ENCODE results near the gene L1TD1.
"Not testable (repeated sequence)": the region's sequence is repeated elsewhere in the genome, so short reads cannot be mapped to it uniquely, and the experiment has no call there.

Gene L1TD1

DNA sequence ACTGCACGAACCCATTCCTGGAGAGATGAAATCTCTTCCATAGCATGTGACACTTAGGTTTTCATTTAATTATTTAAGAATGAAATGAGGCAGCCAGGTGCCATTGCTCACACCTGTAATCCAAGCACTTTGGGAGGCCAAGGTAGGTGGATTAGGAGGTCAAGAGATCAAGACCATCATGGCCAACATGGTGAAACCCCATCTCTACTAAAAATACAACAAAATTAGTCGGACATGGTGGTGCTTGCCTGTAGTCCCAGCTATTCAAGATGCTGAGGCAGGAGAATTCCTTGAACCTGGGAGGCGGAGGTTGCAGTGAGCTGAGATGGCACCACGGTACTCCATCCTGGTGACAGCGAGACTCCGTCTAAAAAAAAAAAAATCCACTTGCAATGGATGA, 17.8 kb downstream of the L1TD1 start:
- no peak overlapping the region for H3K9ac ChIP-seq (ENCODE audit: insufficient read length)
- H3K4me3 ChIP-seq, result no peak overlapping the region
- peaks cover 33% of the 10 kb centered on the region; the same call in 1 of the 2 replicates for H3K36me3 ChIP-seq (ENCODE audit: insufficient read depth, low read length)
- peaks cover 16% of the 10 kb centered on the region for H3K9me3 ChIP-seq (ENCODE audit: low read depth, low read length)
- DNase-seq (ENCODE audit: low read depth, low spot score), result no peak
- H3K27ac ChIP-seq, result no peak overlapping the region
- no peak for TF ChIP-seq FOXP2 (optimal IDR thresholded peaks at IDR 0.05; ENCODE audit: control extremely low read depth, extremely low read length, insufficient read depth)
- TF ChIP-seq EZH2 (IDR thresholded peaks at IDR 0.05), result no peak
- no peak for TF ChIP-seq POLR2AphosphoS5 (IDR thresholded peaks at IDR 0.05; ENCODE audit: borderline replicate concordance, low read depth, low read length)

- no peak for DNase-seq (ENCODE audit: low read depth, low spot score)
- Histone ChIP-seq H3K27ac (no peak overlapping the region), H3K4me3 (no peak overlapping the region), H3K9ac (ENCODE audit: insufficient read length) (no peak overlapping the region), H3K9me3 (ENCODE audit: low read depth, low read length) (peaks cover 16% of the 10 kb centered on the region), H3K36me3 (ENCODE audit: insufficient read depth, low read length) (peaks cover 24% of the 10 kb centered on the region; the same call in 1 of the 2 replicates)
- no peak for TF ChIP-seq EZH2 (IDR thresholded peaks at IDR 0.05)
- no peak for TF ChIP-seq POLR2AphosphoS5 (IDR thresholded peaks at IDR 0.05; ENCODE audit: borderline replicate concordance, low read depth, low read length)
- TF ChIP-seq FOXP2 (optimal IDR thresholded peaks at IDR 0.05; ENCODE audit: control extremely low read depth, extremely low read length, insufficient read depth), result no peak
Observed at GRCh38 chr1:62213075-62213914, 18.6 kb downstream of the L1TD1 start.

- Histone ChIP-seq H3K9me3 (ENCODE audit: low read depth, low read length) (no peaks in the 10 kb centered on the region), H3K9ac (ENCODE audit: insufficient read length) (no peak overlapping the region), H3K27ac (no peak overlapping the region), H3K4me3 (no peak overlapping the region), H3K36me3 (ENCODE audit: insufficient read depth, low read length) (no peaks in the 10 kb centered on the region)
- DNase-seq (ENCODE audit: low read depth, low spot score), result no peak
- TF ChIP-seq POLR2AphosphoS5 (IDR thresholded peaks at IDR 0.05; ENCODE audit: borderline replicate concordance, low read depth, low read length) (no peak), FOXP2 (optimal IDR thresholded peaks at IDR 0.05; ENCODE audit: control extremely low read depth, extremely low read length, insufficient read depth) (no peak), EZH2 (IDR thresholded peaks at IDR 0.05) (no peak)
Observed at GRCh38 chr1:62218604-62219003, 24.0 kb downstream of the L1TD1 start.

DNA sequence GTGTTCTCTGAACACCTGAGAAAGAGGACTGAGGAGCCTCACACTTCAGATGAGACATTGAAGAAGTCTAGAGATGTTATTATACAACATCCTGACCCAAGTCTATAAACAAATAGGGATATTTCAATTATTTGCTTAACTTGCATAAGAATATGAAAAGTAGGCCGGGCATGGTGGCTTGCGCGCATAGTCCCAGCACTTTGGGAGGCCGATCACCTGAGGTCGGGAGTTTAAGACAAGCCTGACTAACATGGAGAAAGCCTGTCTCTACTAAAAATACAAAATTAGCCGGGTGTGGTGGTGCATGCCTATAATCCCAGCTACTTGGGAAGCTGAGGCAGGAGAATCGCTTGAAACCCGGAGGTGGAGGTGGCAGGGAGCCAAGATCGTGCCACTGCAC, 25.8 kb downstream of the L1TD1 start:
- H3K4me3 ChIP-seq; H3K9me3 ChIP-seq (ENCODE audit: low read depth, low read length); DNase-seq (ENCODE audit: low read depth, low spot score); H3K36me3 ChIP-seq (ENCODE audit: insufficient read depth, low read length); H3K9ac ChIP-seq (ENCODE audit: insufficient read length); H3K27ac ChIP-seq: not testable (repeated sequence)

DNA sequence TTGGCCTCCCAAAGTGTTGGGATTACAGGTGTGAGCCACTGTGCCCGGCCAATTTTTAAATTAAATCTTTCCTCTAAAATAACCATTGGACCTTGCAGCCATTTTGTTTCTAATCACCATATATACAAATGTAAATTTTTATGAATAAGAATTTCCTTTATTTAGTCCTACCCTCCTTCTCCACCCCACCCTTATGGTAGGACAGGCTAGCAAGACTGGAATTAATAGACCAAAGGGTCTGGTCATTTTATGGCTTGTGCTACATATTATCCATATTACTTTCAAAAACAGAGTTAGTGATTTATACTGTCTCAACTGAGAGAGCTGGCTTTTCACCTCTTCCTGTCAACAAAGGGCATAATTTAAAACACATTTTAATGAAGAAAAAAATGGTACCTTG, 26.5 kb downstream of the L1TD1 start:
- H3K9me3 ChIP-seq (ENCODE audit: low read depth, low read length), result no peaks in the 10 kb centered on the region
- no peak overlapping the region for H3K4me3 ChIP-seq
- H3K36me3 ChIP-seq (ENCODE audit: insufficient read depth, low read length), result no peaks in the 10 kb centered on the region
- no peak for TF ChIP-seq POLR2AphosphoS5 (IDR thresholded peaks at IDR 0.05; ENCODE audit: borderline replicate concordance, low read depth, low read length)
- no peak for TF ChIP-seq FOXP2 (optimal IDR thresholded peaks at IDR 0.05; ENCODE audit: control extremely low read depth, extremely low read length, insufficient read depth)
- TF ChIP-seq EZH2 (IDR thresholded peaks at IDR 0.05), result no peak
- no peak overlapping the region for H3K9ac ChIP-seq (ENCODE audit: insufficient read length)
- no peak overlapping the region for H3K27ac ChIP-seq
- no peak for DNase-seq (ENCODE audit: low read depth, low spot score)

DNA sequence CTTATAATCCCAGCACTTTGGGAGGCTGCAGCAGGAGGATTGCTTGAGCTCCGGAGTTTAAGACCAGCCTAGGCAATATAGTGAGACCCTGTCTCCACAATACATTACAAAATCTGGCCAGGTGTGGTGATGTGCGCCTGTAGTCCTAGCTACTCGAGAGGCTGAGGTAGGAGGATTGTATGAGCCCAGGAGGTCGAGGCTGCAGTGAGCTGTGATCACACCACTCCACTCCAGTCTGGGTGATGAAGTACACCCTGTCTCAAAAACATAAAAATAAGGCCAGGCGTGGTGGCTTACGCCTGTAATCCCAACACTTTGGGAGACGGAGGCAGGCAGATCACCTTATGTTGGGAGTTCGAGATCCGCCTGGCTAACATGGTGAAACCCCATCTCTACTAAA, 27.7 kb downstream of the L1TD1 start:
- H3K27ac ChIP-seq, result no peak overlapping the region
- DNase-seq (ENCODE audit: low read depth, low spot score), result no peak
- TF ChIP-seq POLR2AphosphoS5 (IDR thresholded peaks at IDR 0.05; ENCODE audit: borderline replicate concordance, low read depth, low read length), result no peak
- TF ChIP-seq EZH2 (IDR thresholded peaks at IDR 0.05), result no peak
- TF ChIP-seq FOXP2 (optimal IDR thresholded peaks at IDR 0.05; ENCODE audit: control extremely low read depth, extremely low read length, insufficient read depth), result no peak
- no peak overlapping the region for H3K9ac ChIP-seq (ENCODE audit: insufficient read length)
- H3K9me3 ChIP-seq (ENCODE audit: low read depth, low read length), result no peaks in the 10 kb centered on the region
- H3K36me3 ChIP-seq (ENCODE audit: insufficient read depth, low read length), result no peaks in the 10 kb centered on the region
- H3K4me3 ChIP-seq, result no peak overlapping the region

DNA sequence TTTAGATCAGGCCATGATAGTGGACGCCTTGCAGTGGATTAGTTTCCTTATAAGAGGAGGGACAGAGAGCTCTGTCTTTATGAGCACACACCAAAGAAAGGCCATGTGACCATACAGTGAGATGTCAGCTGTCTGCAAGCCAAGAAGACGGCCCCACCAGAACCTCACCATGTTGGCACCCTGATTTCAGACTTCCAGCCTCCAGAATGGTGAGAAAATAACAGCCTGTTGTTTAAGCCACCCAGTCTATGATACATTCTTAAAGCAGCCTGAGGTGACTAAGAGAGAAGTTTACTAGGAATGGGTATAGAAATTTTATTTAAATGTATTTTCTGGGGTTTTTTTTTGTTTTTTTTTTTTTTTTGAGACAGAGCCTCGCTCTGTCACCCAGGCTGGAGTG, 29.5 kb downstream of the L1TD1 start:
- no peak overlapping the region for H3K27ac ChIP-seq
- no peak overlapping the region for H3K4me3 ChIP-seq
- no peaks in the 10 kb centered on the region for H3K36me3 ChIP-seq (ENCODE audit: insufficient read depth, low read length)
- H3K9ac ChIP-seq (ENCODE audit: insufficient read length), result no peak overlapping the region
- TF ChIP-seq FOXP2 (optimal IDR thresholded peaks at IDR 0.05; ENCODE audit: control extremely low read depth, extremely low read length, insufficient read depth), result no peak
- no peak for TF ChIP-seq POLR2AphosphoS5 (IDR thresholded peaks at IDR 0.05; ENCODE audit: borderline replicate concordance, low read depth, low read length)
- TF ChIP-seq EZH2 (IDR thresholded peaks at IDR 0.05), result no peak
- no peaks in the 10 kb centered on the region for H3K9me3 ChIP-seq (ENCODE audit: low read depth, low read length)
- no peak for DNase-seq (ENCODE audit: low read depth, low spot score)

DNA sequence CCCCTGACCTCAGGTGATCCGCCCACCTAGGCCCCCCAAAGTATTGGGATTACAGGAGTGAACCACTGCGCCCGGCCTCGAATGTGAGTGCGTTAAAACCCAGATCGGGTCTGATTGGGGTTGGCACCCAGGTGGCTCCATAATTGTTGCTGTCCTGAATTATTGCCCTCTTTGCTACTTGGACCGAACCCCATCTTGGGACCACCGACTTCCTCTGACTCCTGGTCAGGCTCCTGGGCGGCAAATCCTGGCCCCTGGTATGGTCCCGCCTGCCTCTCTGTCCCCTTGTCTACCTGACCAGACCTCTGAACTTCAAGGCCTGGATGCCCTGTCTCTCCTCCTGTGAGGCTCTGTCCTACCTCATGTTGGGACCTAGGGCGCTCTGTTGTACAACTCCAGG, 32.8 kb downstream of the L1TD1 start:
- no peak for TF ChIP-seq POLR2AphosphoS5 (IDR thresholded peaks at IDR 0.05; ENCODE audit: borderline replicate concordance, low read depth, low read length)
- no peak for TF ChIP-seq EZH2 (IDR thresholded peaks at IDR 0.05)
- TF ChIP-seq FOXP2 (optimal IDR thresholded peaks at IDR 0.05; ENCODE audit: control extremely low read depth, extremely low read length, insufficient read depth), result no peak

More for the DNA sequence above, 32.8 kb downstream of the L1TD1 start:
- Histone ChIP-seq H3K36me3 (ENCODE audit: insufficient read depth, low read length) (no peaks in the 10 kb centered on the region), H3K9ac (ENCODE audit: insufficient read length) (no peak overlapping the region), H3K4me3 (no peak overlapping the region), H3K9me3 (ENCODE audit: low read depth, low read length) (no peaks in the 10 kb centered on the region), H3K27ac (no peak overlapping the region)
- no peak for DNase-seq (ENCODE audit: low read depth, low spot score)
